ENCODE data around the gene UGT1A9.

UGT1A9 gene

DNA sequence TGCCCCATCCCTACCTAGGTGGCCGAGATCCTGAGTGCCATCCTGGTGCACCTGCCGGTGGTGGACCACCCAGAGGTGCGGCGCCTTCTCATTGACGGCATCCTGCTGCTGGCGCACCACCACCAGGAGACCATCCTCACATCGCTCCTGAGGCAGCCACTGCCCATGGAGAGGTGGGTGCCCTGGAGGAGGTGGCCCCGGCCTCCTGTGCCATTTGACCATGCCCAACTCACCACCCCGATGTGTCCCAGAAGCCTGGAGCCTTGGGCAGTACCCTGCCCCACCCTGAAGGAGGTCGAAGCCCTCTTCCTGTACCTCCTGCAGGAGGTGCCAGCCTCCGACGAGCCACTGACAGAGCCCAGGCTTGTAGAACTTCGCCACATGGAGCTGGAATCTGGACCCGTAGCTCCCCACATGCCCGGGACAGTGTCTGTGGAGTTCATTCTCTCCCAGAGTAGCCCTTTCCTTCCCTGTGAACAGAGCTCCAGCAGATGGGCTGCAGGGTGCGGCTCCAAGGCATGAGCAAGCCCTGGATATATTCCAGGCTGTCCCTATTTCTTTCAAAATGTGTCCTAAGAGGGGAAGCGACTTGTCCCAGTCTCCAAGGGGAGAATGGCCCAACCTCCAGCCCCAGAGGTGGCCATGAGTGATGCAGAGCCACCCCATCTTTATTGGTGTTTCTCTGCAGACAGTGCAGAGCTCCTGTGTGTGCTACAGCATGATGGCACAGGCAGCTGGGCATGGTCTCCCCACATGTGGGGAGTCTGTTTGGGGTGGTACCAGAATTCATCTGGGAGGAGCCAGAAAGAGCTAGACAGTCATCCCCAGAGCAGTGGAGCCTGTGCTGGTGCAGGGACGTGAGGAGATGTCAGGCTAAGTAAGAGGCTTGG lies 148.4 kb downstream of the UGT1A9 start:
- DNase-seq: no peak

- DNase-seq: no peak
Observed at GRCh38 chr2:233820774-233821105, 149.0 kb downstream of the UGT1A9 start.

DNA sequence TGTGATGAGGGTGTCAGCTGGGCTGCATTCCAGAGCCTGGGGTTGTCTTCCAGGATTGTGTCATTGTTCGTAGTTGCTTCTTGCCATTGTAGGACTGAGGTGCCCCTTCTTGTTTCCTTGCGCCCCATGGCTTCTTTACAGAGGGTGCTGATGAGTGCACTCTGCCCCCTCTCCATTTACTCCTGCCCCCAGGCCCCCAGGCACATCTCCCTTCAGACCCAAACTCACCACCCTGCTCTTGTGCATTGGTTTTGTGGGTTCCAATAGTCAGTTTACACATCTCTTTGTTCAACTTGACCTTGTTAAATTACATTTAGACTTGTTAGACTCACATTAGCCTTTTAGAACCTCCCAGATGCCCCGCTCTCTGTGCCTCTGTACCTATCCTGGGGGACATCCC lies 149.5 kb downstream of the UGT1A9 start:
- DNase-seq: no peak

GRCh38 chr2:233821709-233822100 lies 150.0 kb downstream of the UGT1A9 start:
- DNase-seq: no peak

- no peak for DNase-seq
Observed at GRCh38 chr2:233822101-233822771, 150.5 kb downstream of the UGT1A9 start.

Measured in fibroblast of skin of abdomen (primary cell).